Mucosa of descending colon (tissue), 3 donors: Measurements from ENCODE around the gene NINJ2. TPM values are rescaled to one million over a fixed set of nuclear protein-coding genes. Genes with fewer than 3 reads are reported as not detected.

Experiments used
- ATAC-seq: fragments of 200-7000 bp; cut with Tn5 transposase; one replicate; pipeline ENCODE4 v1.9.1; 2020; ENCODE audit warnings: mild to moderate bottlenecking, moderate library complexity
- DNase-seq, 3 donors: peaks; one replicate each; pipeline ENCODE4 v3.0.0-alpha.2; 2020
- H3K36me3 ChIP-seq: fragments of 200-600 bp; one replicate; pipeline ENCODE4 v1.8.0; 2021; ENCODE audit warnings: low read depth, mild to moderate bottlenecking
- H3K4me1 ChIP-seq: fragments of 200-600 bp; one replicate; pipeline ENCODE4 v1.8.0; 2021; ENCODE audit warnings: low read depth, mild to moderate bottlenecking
- H3K4me3 ChIP-seq: fragments of 200-600 bp; one replicate; pipeline ENCODE4 v1.8.0; 2021; ENCODE audit warnings: mild to moderate bottlenecking
- H3K9me3 ChIP-seq: fragments of 200-600 bp; one replicate; pipeline ENCODE4 v1.8.0; 2021; ENCODE audit warnings: mild to moderate bottlenecking
- CTCF ChIP-seq: fragments of 200-600 bp; IDR thresholded peaks from one replicate; pipeline ENCODE4 v1.8.0; 2022; ENCODE audit warnings: antibody characterized with exemption, mild to moderate bottlenecking
- intact Hi-C, 2 donors: fragments of 100-400 bp; cut with DNase I in 1 of 2; cut with micrococcal nuclease in 1 of 2; formaldehyde crosslinking; loops; one replicate each; pipeline versions ENCODE4 v1.11.0 to v1.11.1; 2022; cut with DNase I, micrococcal nuclease
- total RNA-seq, 3 donors: library from RNA; stranded (reverse); fragmentation: NEBNext Ultra II Directional in 2 of 3; extraction: Animal tissue kit (Norgen Biotek cat#: 25700) in 2 of 3; gene quantifications; one replicate each; pipeline versions ENCODE4 v1.2.1 to v1.2.4, GENCODE V29; 2021 to 2023
- donor health status: DM: no; HTN: no; CAD: no; lungs with moderate emphysema.
- donor health status: DM: no; HTN: no; CAD: no.
- donor health status: DM: no; HTN: yes; CAD: no.

The NINJ2 gene
- total RNA-seq, 3 donors from 2014 or later: 3.6 to 5.2 (median 3.8) TPM

DNA sequence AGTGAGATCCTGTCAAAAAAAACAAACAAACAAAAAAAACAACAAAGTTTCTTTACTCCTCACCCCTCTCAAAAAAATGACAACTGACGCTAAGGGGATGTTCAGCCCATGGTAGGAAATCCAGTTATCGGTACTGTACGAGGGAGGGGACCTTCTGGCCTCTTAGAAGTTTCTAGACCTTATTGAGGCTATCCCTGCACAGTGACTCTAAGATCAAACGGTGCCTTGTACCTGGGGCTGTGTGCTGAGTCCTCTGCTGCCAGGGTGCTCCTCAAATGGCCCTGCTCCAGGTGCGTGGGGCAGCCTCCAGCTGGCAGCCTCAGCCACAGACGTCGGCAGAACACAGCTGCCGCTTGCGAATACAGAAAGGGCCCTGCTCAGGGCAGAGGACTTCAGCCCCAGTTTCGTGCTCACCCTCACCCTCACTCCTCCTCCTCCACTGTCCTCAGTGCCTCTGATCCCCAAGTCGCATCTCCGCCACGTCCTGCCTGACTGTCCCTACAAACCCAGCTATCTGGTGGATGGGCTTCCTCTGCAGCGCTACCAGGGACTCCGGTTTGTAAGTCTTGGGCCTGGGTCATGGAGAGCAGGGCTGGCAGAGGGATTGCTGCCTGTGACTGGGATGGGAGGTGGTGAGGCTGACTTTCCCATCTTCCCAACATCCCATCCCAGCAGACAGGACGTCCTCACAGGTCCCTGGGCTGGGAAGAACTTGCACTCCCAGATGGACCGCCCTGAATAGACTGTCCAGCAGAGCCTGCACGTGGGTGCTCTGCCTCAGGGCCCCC, 112.6 kb downstream of the NINJ2 start:
- TF ChIP-seq CTCF: no peak
- DNase-seq: peak in 2 of 3 donors; percentile 10 to 23
- intact Hi-C loops: no loop called here
- no peaks in the 10 kb centered on the region for H3K9me3 ChIP-seq
- no peaks in the 10 kb centered on the region for H3K36me3 ChIP-seq
- no peak for ATAC-seq
- H3K4me3 ChIP-seq: no peak overlapping the region
- no peaks in the 10 kb centered on the region for H3K4me1 ChIP-seq

DNA sequence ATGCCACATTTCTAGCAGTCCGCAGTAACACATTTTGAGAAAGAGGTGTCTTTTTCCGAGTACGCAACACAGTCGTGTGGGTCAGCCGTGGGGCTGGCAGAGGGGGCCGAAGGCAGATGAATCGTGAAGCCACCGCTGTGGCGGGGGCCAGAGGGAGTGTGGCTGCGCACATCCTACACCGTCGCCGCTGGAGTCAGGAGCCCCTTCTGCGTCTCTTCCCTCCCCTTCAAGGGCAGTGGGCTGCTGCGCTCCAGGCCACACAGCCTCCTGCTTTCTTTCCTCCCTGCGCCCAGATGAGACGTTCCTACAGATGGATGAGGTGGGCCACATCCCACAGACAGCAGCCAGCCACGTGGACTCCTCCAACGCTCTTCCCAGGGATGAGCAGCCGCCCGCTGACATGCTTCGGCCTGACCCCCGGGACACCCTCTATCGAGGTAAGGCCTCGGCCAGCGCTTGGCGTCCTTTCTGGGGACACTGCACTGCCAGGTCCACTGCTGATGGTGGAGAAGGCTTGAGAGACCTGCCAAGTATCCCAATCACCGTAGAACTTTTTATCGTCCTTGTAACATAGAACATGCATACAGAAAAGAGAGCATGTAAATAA, 113.7 kb downstream of the NINJ2 start:
- DNase-seq: peak in 1 of 3 donors; percentile 36
- intact Hi-C loops: loop anchor here in 1 of 2 donors (5.0 kb wide), 1 partner anchor 107 kb away; no protein-coding TSS in a partner anchor
- Histone ChIP-seq H3K4me1 (no peaks in the 10 kb centered on the region), H3K9me3 (no peaks in the 10 kb centered on the region), H3K36me3 (no peaks in the 10 kb centered on the region), H3K4me3 (no peak overlapping the region)
- no peak for ATAC-seq
- no peak for TF ChIP-seq CTCF

- no peak overlapping the region for H3K4me3 ChIP-seq
- no peak for ATAC-seq
- intact Hi-C loops: loop anchor here in 1 of 2 donors (5.0 kb wide), 1 partner anchor 106 kb away; no protein-coding TSS in a partner anchor
Measured at GRCh38 chr12:547883-548470, 115.3 kb downstream of the NINJ2 start.

DNA sequence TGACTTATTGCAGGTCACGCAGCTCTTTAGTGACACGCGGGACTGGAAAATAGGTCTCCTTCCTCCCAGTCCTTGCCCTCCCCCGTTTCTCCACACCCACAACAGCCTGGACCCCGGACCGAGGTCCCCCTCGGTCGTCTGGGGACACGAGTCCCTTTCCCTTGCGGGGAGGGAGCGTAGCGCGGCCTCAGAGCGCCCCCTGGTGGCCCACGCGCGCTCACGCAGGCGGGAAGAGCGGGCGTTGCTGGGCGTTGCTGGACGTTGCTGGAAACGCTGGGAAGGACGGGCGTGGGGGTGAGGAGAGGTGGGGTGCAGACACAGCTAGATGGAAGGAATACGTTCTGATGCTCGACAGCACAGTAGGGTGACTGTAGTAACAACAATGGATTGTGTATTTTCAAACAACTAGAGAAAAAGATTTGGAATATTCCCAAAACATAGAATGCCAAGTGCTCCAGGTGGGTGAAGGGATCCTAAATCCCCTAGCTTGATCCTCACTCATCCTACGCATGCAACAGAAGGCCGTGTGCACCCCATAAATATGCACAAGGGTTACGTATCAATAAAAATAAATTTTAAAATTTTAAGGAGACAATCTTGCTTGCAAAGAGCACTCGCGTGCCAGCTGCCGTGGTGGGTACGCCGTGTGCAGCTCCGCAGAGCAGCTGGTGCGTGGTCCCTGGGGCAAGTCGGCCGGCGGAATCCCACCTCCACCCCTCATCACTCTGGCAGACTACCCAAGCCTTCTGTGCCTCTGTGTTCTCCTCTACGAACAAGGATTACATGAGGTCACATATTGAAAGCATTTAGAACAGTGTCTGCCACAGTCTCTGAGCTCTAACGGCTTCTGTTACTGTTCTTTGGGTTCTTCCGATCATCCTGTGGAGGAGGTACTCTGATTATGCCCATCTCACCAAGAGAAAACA, 116.1 kb downstream of the NINJ2 start:
- H3K4me1 ChIP-seq: no peaks in the 10 kb centered on the region
- no peaks in the 10 kb centered on the region for H3K9me3 ChIP-seq
- H3K4me3 ChIP-seq: no peak overlapping the region
- peak; percentile 88 for TF ChIP-seq CTCF
- no peaks in the 10 kb centered on the region for H3K36me3 ChIP-seq
- DNase-seq (peak; percentile 71 to 90 (median 74)), ATAC-seq (peak; percentile 94)
- intact Hi-C loops: loop anchor here in 1 of 2 donors (5.0 kb wide), 1 partner anchor 105 kb away; no protein-coding TSS in a partner anchor

More at GRCh38 chr12:547883-548470, 115.3 kb downstream of the NINJ2 start:
- Histone ChIP-seq H3K4me1 (no peaks in the 10 kb centered on the region), H3K9me3 (no peaks in the 10 kb centered on the region), H3K36me3 (no peaks in the 10 kb centered on the region)
- DNase-seq: peak in 1 of 3 donors; percentile 21
- no peak for TF ChIP-seq CTCF
